HG02588 (cell line): Measurements from ENCODE around the gene EIF4H.
"Not testable (repeated sequence)": the region's sequence is repeated elsewhere in the genome, so short reads cannot be mapped to it uniquely, and the experiment has no call there.

ENCODE experiments used
- ATAC-seq: cut with Tn5 transposase; IDR thresholded peaks from one replicate; pipeline ENCODE4 v1.9.1; 2021; ENCODE audit warnings: mild to moderate bottlenecking, moderate library complexity; ENCODE audit not compliant: unreplicated experiment

EIF4H gene

GRCh38 chr7:74223711-74224510 is 49.8 kb downstream of the EIF4H start:
- no peak for ATAC-seq

GRCh38 chr7:74224511-74224832 is 50.3 kb downstream of the EIF4H start:
- ATAC-seq, result no peak

- ATAC-seq, result not testable (repeated sequence)
Observed at GRCh38 chr7:74224907-74225306, 50.8 kb downstream of the EIF4H start.

- ATAC-seq, result no peak
Observed at GRCh38 chr7:74225400-74225799, 51.2 kb downstream of the EIF4H start.

GRCh38 chr7:74226633-74227032 is 52.5 kb downstream of the EIF4H start:
- no peak for ATAC-seq

- no peak for ATAC-seq
Observed at GRCh38 chr7:74228951-74229900, 55.1 kb downstream of the EIF4H start.

- peak; percentile 10 for ATAC-seq
Observed at GRCh38 chr7:74230446-74231231, 56.5 kb downstream of the EIF4H start.

GRCh38 chr7:74231232-74231590 is 57.1 kb downstream of the EIF4H start:
- ATAC-seq, result peak; percentile 62

- ATAC-seq, result no peak
Observed at GRCh38 chr7:74233655-74234285, 59.6 kb downstream of the EIF4H start.

- no peak for ATAC-seq
Observed at GRCh38 chr7:74235518-74236268, 61.5 kb downstream of the EIF4H start.

- ATAC-seq, result no peak
Observed at GRCh38 chr7:74236284-74236683, 62.1 kb downstream of the EIF4H start.

GRCh38 chr7:74240482-74240881 is 66.3 kb downstream of the EIF4H start:
- no peak for ATAC-seq

GRCh38 chr7:74242122-74242443 is 67.9 kb downstream of the EIF4H start:
- ATAC-seq, result no peak

GRCh38 chr7:74246497-74246896 is 72.3 kb downstream of the EIF4H start:
- no peak for ATAC-seq
